Stimulated activated CD8-positive, alpha-beta memory T cell treated with anti-CD3 and anti-CD28 coated beads, Interleukin-15, amount 100 ng/mL, for 1 hour (primary cell): Measurements from ENCODE around the gene SLC30A4.

ENCODE experiments used
- DNase-seq: peaks from one replicate; pipeline ENCODE4 v3.0.0-alpha.2; 2020; ENCODE audit warnings: low read depth

The SLC30A4 gene

DNA sequence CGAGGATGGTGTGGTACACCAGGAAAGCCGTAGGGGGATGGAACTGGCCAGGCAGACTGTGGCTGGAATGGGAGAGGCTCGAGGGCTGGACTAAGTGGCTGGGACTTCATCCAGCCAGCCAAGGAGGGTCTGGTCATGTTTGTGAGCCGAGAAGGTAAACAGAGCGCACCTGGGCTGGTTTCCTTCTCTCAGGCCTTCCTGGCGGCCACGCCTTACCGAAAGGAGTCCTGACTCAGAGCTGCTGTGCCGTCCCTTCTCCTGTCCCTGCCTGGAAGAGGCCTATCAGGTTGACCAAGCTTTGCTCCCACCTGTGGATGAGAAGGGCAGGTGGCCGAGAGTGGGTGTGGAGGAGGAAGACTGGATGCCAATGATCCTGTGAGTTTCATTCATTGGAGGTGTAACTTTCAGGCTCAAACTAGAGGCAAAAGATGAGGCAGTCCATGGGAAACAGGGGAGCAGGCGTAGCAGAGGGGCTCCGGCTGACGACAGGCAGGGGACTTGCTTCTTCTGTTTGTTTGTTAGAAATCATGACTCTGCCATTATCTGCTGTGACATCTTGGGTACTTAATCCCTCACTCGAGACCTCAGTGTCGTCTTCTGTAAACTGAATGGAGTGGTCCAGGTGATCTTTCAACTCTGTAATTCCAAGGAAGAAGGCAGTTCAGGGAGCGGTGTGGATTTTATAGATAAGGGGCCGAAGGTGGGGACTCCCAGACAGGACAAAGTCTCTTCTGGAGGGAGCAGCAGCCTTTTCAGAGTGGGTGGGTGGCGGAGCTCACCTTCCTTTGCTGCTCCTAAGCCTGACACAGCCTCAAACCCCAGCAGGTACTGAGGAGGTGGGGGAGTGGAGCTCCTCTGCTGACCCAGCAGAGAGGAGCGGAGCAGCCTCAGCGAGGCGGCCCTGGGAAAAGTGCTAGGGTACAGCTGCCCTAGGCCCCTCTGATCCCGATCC lies 72.4 kb downstream of the SLC30A4 start:
- DNase-seq = no peak

DNA sequence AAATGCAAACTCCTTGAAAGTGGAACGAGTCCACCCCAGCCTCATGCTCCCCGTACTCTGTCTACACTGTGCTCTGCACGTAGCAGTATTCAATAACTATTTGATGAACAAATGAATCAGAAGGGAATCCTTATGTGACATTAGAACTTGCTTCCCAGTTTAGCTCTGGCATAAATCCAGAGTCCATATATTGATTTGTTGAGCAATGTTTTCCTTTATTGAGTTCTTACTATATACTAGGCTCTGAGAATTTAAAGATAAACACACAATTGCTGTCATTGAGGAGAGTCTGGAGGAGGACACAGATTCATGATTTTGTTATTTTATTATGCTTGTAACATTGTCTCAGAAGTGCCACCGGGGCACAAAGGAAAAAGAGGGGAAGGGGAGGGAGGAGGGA lies 73.2 kb downstream of the SLC30A4 start:
- DNase-seq = no peak

DNA sequence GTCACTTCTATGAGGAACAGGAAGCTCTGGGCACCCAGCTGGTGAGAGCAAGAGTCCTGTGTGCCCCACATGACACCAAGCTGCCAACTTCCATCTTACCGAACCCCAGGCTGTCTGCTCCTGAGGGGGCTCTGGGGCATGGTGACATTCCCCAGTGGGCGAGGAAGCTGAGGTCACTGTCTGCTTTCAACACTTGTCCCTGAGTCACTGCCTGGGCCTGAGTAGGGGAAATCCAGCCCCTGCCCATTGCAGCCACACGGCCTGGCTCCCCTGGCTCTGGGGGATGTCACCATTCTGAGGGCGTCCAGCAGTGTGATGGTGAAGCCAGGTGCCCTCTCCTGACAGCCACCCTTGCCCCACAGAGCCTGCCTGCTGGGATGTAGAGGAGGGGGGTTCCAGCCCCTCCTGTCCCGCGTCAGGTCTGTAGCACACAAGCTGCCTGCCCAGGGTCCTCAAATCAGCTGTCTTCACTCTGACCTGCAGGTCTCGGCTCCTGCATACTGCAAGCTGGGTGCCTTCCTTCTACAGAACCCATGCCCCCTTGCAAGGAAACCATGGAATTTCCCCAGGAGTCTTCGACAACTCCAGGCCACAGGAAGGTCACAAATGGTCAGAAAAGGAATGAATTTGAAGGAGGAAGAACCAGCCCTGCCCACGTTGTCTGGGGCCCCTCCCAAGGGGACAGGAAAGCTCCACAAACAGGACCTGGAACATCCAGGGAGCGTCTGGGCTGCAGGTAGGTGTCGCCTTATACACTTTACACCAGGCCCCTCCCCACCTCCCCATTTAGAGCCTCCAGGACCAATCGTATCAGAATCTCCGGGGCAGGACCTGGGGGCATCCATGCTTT lies 74.3 kb downstream of the SLC30A4 start:
- DNase-seq = no peak

DNA sequence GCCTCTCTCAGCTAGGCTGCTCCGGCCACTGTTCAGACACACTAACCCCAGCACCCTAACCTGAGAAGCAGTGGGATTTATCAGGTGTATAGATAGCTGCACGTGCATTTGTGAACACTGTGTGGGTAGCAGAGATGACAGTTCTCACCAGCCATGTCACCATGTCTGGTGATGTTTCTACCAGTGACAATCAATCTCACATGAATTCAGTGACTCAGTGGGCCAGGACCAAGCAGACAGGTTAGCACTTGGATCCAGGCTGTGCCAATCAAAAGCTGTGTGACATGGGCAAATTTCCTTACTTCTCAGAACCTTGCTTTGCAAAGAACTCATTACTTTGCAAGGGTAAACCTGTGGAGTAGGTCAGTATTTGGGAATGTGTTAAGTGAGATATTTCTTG lies 78.9 kb downstream of the SLC30A4 start:
- no peak for DNase-seq

DNA sequence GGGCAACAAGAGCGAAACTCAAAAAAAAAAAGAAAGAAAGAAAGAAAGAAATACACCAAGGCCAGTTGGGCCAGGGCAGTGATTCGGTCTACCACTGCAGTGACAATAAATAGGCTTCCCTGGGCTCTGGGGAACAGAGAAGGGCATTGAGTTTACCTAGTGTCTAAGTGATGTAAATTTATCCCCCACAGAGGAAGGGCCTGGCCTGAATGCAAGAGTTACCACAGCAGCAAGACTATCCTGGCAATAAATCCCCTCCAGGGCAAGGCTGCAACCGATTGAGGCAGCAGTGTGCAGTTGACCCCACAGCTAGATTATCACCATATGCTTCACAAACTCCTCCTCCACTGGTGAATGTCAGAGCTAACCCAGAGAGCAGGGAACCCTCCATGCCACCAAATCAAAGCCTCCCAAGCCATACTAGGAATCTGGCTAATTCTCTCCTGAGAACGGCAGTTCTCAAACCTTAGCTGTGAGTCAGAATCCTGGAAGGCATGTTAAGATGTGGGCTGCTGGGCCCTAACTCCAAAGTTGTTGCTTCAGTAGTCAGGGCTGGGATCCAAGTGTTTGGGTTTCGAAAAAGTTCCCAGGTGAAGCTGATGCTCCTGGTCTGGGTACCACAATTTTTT lies 79.9 kb downstream of the SLC30A4 start:
- no peak for DNase-seq

DNA sequence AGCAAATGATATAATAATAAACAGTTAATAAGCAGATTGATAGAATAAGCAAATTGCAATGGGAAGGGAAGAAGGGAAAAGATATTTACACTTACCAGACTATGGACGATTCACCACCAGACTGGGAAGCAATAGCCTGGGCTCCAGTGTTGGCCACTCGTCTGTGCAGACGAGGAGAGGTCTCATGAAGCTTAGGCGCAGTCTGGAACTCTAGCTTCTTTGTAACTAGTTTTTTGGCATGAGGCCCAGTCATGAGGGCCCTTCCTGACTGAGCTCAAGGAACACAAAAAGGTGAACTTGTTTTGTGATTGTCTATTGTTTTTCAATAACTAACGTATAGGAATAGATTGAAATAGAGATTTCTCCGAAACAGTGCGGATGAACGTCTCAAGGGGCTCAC lies 80.9 kb downstream of the SLC30A4 start:
- no peak for DNase-seq

DNA sequence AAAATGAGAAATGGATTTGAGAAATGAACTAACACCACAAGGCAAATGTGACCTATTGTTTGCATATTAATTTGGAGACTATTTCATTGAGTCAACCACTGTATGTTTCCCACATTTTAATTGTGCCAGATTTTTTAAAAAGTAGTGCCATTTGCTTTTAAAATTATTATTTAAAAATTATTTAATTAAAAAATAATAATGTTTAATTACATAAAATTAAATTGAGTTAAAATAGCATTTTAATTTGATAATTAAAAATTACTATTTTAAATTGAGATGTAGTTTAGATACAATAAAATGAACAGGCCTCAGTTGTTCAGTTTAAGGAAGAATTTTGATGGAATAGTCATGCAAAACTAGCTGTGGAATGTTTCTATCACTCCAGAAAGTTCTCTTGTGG lies 81.5 kb downstream of the SLC30A4 start:
- DNase-seq = no peak

DNA sequence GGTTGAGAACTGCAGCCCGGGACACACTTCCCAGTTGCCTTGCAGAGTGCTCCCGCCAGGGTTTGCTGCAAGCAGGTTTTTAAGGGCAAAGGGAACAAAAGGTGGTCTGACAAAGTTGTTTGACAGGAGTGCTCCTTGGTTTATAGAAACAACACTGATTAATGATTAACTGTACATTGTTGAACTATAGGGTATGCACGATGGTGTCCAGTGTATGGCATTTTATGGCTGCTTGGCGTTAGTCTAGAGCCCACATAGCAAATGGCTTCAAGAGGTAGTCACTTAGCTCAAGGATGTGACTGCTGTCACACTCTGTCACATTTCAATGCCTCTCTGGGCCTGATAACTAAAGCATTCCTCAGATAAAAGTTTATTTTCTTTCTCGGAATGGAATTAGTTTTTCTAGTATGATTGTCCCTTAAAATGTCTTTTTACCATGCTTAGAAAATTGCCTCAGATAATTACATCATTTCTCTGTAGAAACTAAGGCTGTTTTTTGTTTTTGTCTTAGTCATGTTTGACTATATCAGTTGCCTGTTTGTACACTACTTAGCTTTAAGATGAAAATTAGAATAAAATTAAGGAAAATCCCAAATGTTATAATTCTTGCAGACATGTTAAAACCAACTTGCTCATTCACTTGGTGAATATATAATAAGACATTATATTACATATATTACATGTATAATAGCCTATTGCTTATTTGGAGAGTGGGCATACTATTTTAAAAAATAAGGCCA lies 82.9 kb downstream of the SLC30A4 start:
- no peak for DNase-seq

DNA sequence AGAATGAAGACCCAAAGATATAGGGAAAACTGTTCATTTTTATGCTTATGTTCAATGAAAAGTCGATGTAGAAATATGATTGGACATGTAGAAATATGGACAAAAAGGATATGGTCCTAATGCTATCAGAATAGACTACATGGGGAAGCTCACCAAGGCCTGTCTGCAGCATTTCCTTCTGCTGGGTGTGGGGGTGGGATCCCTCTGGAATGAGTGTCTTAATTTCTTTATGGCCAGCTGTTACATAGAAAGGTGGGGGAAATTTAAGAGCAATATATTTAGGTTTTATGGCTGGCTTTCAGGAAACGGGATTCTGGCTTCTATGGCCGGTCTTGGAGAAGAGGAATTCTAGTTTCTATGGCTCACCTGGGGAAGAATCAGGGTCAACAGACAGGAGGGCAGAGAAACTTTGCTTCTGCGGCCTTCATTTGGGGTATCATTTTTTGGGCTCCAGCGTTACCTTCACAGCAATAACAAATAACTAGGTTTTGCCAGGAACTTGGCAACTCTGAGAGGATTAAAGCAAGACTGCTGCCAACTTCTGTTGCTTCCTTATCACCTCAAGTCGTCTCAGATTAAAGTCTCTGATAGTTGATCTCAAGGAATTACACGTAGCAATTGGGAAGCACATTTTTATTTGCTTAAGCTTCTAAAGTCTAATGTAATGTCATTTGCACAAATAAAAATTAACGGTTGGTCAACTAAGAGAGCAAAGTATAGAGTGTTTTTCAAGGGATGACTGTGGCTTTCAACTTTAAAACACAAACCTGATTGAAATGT lies 87.2 kb downstream of the SLC30A4 start:
- DNase-seq = no peak

DNA sequence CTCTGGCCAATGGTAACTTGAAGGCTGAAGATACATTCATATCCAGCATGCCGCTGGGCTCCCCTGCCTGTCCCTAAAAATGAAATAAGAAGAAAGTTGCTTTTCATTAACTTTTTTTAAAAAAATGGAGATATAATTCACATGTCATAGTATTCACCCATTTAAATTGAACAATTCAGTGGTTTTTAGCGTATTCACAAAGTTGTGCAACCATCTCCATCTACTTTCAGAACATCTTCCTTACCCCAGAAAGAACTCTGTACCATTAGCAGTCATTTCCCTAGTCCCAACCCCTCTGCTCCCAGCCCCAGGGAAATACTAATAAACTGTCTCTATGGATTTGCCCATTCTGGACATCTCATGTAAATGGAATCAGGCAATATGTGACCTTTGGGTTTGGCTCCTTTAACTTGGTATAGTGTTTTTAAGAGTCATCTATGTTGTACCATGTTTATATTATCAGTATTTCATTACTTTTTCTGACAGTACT lies 88.4 kb downstream of the SLC30A4 start:
- DNase-seq = no peak

DNA sequence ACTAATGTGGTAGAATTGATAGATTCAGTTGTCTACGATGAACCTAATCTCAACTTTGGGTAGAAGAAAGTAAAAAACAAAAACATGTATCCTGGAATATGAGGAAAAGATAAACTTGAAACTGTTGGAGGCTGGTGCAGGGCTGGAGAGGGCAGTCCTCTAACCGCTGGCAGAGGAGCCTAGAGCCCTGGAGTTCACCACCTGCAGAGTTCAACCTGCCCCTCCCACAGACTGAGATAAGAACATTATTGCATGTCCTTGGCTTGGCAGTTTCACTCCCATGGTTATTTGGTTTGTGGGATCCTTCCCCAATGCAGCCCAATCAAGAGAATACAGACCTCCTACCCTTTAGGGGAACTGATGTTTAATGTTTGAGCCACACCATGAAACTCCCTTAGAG lies 91.0 kb downstream of the SLC30A4 start:
- no peak for DNase-seq

DNA sequence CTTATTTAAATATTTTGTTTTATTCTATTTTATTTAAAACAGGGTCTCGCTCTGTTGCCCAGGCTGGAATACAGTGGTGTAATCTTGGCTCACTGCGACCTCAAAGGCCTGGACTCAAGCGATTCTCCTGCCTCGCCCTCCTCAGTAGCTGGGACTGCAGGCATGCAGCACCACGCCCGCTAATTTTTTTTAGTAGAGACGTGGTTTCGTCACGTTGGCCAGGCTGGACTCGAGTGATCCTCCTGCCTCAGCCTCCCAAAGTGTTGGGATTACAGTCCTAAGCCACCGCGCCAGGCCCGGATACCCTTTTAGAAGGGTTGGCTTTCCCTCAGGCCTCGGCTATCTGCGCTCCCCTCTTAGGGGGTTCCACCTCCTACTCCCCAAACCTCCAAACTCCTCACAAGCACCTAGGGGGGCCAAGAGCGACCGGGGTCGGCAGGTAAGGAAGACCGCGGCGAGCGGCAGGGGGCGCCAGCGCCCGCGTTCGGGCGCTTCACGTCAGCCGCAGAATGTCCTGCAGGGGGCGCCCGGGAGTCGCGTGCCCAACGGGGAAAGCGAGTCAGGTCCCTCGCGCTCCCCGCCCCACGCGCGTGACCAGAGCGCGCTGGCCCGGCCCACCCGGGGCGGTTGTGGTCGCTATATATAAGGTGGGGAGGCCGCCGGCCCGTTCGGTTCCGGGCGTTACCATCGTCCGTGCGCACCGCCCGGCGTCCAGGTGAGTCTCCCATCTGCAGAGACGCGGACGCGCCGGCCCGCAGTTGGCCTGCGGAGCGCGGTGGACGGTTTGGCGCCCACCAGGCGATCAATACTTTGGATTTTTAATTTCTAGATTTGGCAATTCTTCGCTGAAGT lies 92.4 kb downstream of the SLC30A4 start:
- peak; percentile 75 for DNase-seq
